IMR-90 (cell line): Measurements from ENCODE around the gene TMC3.

Source experiments
- BHLHE40 ChIP-seq: fragments of 150-350 bp; IDR thresholded peaks from 2 replicates; pipeline ENCODE4 v1.6.1; 2016; ENCODE audit warnings: mild to moderate bottlenecking, low read depth, low read length
- CHD1 ChIP-seq: IDR thresholded peaks from 2 replicates; pipeline ENCODE4 v1.6.1; 2012; ENCODE audit warnings: low read depth, low read length, improper control_type of control experiment
- MAFK ChIP-seq: IDR thresholded peaks from 2 replicates; pipeline ENCODE4 v1.6.1; 2012; ENCODE audit warnings: low read depth, low read length, improper control_type of control experiment
- RCOR1 ChIP-seq: IDR thresholded peaks from 2 replicates; pipeline ENCODE4 v1.6.1; 2012; ENCODE audit warnings: mild to moderate bottlenecking, low read length, improper control_type of control experiment; ENCODE audit not compliant: insufficient replicate concordance
- TF ChIP-seq, protein P1 (sequence below): conservative IDR thresholded peaks from 2 replicates; pipeline ENCODE4 v1.5.1; 2012; ENCODE audit warnings: mild to moderate bottlenecking, low read depth, low read length, improper control_type of control experiment

DNA sequence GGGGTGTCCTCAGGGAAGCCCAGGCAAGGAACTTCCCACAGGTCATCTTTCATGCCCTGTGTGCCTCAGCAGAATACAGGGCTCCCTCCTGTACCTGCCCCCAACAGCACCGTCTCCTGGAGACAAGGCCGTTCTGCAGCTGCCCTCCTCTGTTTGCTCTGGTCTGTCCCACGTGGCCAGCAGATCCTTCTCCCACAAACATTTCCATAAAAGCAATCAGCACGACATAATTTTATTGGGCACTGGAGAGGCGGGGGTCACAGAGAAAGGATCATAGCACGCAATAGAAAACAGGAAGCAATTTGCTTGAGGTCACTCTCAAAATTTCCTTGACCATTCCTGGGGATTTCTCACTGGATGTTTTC, 79.5 kb downstream of the TMC3 start:
- TF ChIP-seq, protein P1, sequence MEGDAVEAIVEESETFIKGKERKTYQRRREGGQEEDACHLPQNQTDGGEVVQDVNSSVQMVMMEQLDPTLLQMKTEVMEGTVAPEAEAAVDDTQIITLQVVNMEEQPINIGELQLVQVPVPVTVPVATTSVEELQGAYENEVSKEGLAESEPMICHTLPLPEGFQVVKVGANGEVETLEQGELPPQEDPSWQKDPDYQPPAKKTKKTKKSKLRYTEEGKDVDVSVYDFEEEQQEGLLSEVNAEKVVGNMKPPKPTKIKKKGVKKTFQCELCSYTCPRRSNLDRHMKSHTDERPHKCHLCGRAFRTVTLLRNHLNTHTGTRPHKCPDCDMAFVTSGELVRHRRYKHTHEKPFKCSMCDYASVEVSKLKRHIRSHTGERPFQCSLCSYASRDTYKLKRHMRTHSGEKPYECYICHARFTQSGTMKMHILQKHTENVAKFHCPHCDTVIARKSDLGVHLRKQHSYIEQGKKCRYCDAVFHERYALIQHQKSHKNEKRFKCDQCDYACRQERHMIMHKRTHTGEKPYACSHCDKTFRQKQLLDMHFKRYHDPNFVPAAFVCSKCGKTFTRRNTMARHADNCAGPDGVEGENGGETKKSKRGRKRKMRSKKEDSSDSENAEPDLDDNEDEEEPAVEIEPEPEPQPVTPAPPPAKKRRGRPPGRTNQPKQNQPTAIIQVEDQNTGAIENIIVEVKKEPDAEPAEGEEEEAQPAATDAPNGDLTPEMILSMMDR, result no peak
- TF ChIP-seq CHD1 (no peak), RCOR1 (no peak), MAFK (no peak), BHLHE40 (no peak)
